Hepatocyte (in vitro differentiated cells): ENCODE results near the gene SYNRG. TPM values are rescaled to one million over a fixed set of nuclear protein-coding genes. Genes with fewer than 3 reads are reported as not detected.

ENCODE experiments used
- DNase-seq: peaks from one replicate; pipeline ENCODE4 v3.0.0-alpha.2; 2016; ENCODE audit warnings: low spot score
- H2AFZ ChIP-seq: fragments of 200-600 bp; sonication (generic); 2 replicates; pipeline ENCODE4 v1.6.0; 2016; ENCODE audit warnings: antibody characterized with exemption, mild to moderate bottlenecking
- H3K27ac ChIP-seq: fragments of 200-600 bp; sonication (generic); 2 replicates; pipeline ENCODE4 v1.5.1; 2016; ENCODE audit warnings: mild to moderate bottlenecking
- H3K27me3 ChIP-seq: fragments of 200-600 bp; sonication (generic); 2 replicates; pipeline ENCODE4 v1.6.1; 2016
- H3K36me3 ChIP-seq: fragments of 200-600 bp; sonication (generic); replicated peaks from 2 replicates; pipeline ENCODE4 v1.5.1; 2016; ENCODE audit warnings: low read depth; ENCODE audit not compliant: insufficient read depth
- H3K4me1 ChIP-seq: fragments of 200-600 bp; sonication (generic); 2 replicates; pipeline ENCODE4 v1.5.1; 2016; ENCODE audit warnings: mild to moderate bottlenecking, moderate library complexity; ENCODE audit not compliant: insufficient read depth
- H3K4me2 ChIP-seq: fragments of 200-600 bp; sonication (generic); 2 replicates; pipeline ENCODE4 v1.6.0; 2016
- H3K4me3 ChIP-seq: fragments of 200-600 bp; sonication (generic); 2 replicates; pipeline ENCODE4 v1.5.1; 2016; ENCODE audit warnings: mild to moderate bottlenecking
- H3K79me2 ChIP-seq: fragments of 200-600 bp; sonication (generic); 2 replicates; pipeline ENCODE4 v1.6.0; 2017; ENCODE audit warnings: mild to moderate bottlenecking
- H3K9me2 ChIP-seq: fragments of 200-600 bp; sonication (generic); replicated peaks from 2 replicates; pipeline ENCODE4 v1.6.0; 2017; ENCODE audit warnings: mild to moderate bottlenecking; ENCODE audit not compliant: insufficient read depth
- H3K9me3 ChIP-seq: fragments of 200-600 bp; sonication (generic); 2 replicates; pipeline ENCODE4 v1.5.1; 2016; ENCODE audit warnings: low read depth, mild to moderate bottlenecking
- H4K20me1 ChIP-seq: fragments of 200-600 bp; sonication (generic); 2 replicates; pipeline ENCODE4 v1.6.0; 2016; ENCODE audit warnings: mild to moderate bottlenecking; ENCODE audit not compliant: insufficient read depth, poor library complexity, severe bottlenecking
- EZH2 ChIP-seq: fragments of 200-600 bp; sonication (generic); IDR thresholded peaks from 2 replicates; pipeline ENCODE4 v1.6.1; 2016; ENCODE audit warnings: antibody characterized with exemption, mild to moderate bottlenecking, borderline replicate concordance
- EZH2phosphoT487 ChIP-seq: fragments of 200-600 bp; sonication (generic); IDR thresholded peaks from one replicate; pipeline ENCODE4 v1.6.1; 2018; ENCODE audit warnings: antibody characterized with exemption, mild to moderate bottlenecking, low read depth, moderate library complexity; ENCODE audit not compliant: unreplicated experiment, severe bottlenecking
- WGBS: methylation state at CpG from one replicate; pipeline ENCODE4 v1.1.6; 2016; ENCODE audit warnings: low lambda C conversion rate; ENCODE audit errors: missing lambda C conversion rate; 5-methylcytosine and 5-hydroxymethylcytosine counted together
- polyA plus RNA-seq: library from polyadenylated mRNA; unstranded; fragments of >200 nt; fragmentation: Nextera tagmentation; extraction: Ambion mirVana; gene quantifications from 2 replicates; pipeline ENCODE4 v1.2.1, GENCODE V29; 2016
- total RNA-seq: library from RNA; depleted of rRNA; stranded (reverse); fragments of >200 nt; gene quantifications from 2 replicates; pipeline ENCODE4 v1.2.3, GENCODE V29; 2014
- TF ChIP-seq, protein P1 (sequence below): fragments of 200-600 bp; sonication (generic); IDR thresholded peaks from 2 replicates; pipeline ENCODE4 v1.5.1; 2016; ENCODE audit warnings: antibody characterized with exemption, mild to moderate bottlenecking; ENCODE audit not compliant: poor library complexity

The SYNRG gene
- total and polyA plus RNA-seq, 2 experiments from 2014 or later = 20.7 to 21.6 TPM

DNA sequence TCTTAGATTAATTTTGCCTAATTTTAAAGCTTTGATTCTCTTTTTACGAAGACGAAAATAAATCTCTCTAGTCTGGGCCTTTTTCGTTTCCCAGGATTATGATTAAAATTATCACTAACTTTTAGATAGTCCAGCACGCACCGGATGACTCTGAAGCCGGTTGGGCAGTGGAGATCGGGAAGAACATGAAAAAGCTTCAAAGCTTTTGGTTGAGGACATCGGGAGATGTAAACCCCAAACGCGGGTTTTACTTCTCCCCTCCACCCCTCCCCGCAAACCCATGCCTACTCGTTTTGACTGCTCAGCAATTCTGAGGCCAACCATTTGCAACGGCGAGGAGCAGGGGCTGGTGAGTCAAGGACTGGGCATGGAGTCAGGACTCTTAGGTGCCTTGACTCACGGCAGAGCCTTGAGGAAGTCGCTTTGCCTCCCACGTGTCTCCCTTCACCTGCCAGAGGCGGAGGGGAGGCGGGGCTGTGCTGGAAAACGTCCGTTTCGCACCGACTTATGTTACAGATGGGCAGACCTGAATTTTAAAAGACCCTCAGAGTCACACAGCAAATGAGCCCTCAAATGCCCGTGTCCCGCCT, 120.5 kb downstream of the SYNRG start:
- peak; percentile 91 for DNase-seq
- peaks cover 29% of the 10 kb centered on the region for H3K4me1 ChIP-seq
- 6% methylated on average over 25 of the region's 25 CpGs for WGBS
- H3K79me2 ChIP-seq = peaks cover 26% of the 10 kb centered on the region
- peak overlapping the region; percentile 87 for H3K27ac ChIP-seq
- no peaks in the 10 kb centered on the region for H4K20me1 ChIP-seq
- H3K4me3 ChIP-seq = peak overlapping the region; percentile 75
- no peaks in the 10 kb centered on the region for H3K9me3 ChIP-seq
- no peaks in the 10 kb centered on the region for H3K27me3 ChIP-seq
- peak overlapping the region; percentile 92 for H2AFZ ChIP-seq
- peak overlapping the region; percentile 99 for H3K4me2 ChIP-seq
- H3K36me3 ChIP-seq = no peaks in the 10 kb centered on the region
- H3K9me2 ChIP-seq = no peaks in the 10 kb centered on the region
- TF ChIP-seq, protein P1, sequence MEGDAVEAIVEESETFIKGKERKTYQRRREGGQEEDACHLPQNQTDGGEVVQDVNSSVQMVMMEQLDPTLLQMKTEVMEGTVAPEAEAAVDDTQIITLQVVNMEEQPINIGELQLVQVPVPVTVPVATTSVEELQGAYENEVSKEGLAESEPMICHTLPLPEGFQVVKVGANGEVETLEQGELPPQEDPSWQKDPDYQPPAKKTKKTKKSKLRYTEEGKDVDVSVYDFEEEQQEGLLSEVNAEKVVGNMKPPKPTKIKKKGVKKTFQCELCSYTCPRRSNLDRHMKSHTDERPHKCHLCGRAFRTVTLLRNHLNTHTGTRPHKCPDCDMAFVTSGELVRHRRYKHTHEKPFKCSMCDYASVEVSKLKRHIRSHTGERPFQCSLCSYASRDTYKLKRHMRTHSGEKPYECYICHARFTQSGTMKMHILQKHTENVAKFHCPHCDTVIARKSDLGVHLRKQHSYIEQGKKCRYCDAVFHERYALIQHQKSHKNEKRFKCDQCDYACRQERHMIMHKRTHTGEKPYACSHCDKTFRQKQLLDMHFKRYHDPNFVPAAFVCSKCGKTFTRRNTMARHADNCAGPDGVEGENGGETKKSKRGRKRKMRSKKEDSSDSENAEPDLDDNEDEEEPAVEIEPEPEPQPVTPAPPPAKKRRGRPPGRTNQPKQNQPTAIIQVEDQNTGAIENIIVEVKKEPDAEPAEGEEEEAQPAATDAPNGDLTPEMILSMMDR = no peak
- no peak for TF ChIP-seq EZH2
- TF ChIP-seq EZH2phosphoT487 = no peak

DNA sequence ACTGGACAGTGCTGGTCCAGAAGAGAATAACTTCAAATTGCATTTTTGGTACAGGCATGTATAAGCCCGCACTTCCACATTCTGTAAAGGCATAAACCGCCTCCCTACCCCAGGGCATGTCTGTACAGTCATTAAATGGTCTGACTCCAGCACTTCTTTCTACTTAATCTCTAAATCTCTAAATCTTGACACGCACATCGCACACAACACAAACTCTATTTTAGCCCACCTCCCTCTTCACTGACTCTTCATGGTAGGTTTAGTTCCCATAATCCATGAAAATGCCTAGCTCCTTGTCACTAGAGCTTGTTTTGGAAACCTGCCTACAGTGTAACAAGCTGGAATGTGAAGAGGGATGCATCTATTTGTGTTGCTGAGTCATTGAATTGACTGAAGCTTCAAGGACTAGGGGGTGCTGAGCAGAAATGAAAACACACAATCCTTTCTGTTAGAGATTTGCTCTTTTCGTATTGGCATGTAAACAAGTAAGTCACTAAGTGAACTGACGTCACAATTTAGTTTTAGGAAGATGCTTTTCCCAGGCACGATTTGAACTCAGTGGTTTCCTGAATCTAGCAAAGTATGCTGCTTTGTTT, 121.1 kb downstream of the SYNRG start:
- peak overlapping the region; percentile 87 for H3K27ac ChIP-seq
- H3K79me2 ChIP-seq = peaks cover 20% of the 10 kb centered on the region
- H4K20me1 ChIP-seq = no peaks in the 10 kb centered on the region
- H3K9me3 ChIP-seq = no peaks in the 10 kb centered on the region
- H3K4me2 ChIP-seq = peak overlapping the region; percentile 99
- H3K4me3 ChIP-seq = no peak overlapping the region
- H2AFZ ChIP-seq = no peak overlapping the region
- no peaks in the 10 kb centered on the region for H3K27me3 ChIP-seq
- H3K9me2 ChIP-seq = no peaks in the 10 kb centered on the region
- H3K4me1 ChIP-seq = peaks cover 32% of the 10 kb centered on the region
- TF ChIP-seq EZH2phosphoT487 (no peak), EZH2 (no peak)
- TF ChIP-seq, protein P1 = no peak
- H3K36me3 ChIP-seq = no peaks in the 10 kb centered on the region
- WGBS = 35% methylated on average over 7 of the region's 7 CpGs
- DNase-seq = peak; percentile 78

DNA sequence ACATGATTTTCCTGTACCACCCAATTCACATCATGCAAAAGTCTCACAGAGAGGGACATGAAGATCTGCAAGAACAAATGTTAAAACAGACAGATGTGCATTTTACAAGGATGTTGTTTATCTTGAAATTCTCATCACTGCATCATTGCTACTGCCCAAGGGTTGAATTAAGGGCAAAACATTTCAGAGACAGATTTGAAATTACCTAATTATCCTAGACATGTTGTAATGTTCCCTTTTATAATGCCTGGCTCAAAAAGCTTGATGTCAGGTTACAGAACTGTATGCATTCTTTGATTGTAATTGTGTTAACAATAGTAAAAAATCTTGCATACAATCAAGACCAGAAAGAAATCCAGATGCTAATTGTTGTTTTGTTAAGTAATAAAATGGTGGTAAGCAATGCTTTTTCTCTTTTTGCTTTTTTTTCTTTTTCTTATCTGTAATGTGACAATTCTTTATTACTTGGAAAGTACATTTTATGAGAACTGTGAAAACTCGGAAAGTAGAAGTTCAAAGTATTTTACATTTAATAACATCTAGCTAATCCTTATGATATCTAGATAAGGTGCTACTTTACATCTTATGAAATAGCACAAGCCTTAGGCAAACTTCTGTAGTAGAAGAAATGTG, 123.2 kb downstream of the SYNRG start:
- H3K4me1 ChIP-seq = peaks cover 32% of the 10 kb centered on the region
- 47% methylated on average over 1 of the region's 1 CpG for WGBS
- DNase-seq = no peak
- H2AFZ ChIP-seq = no peak overlapping the region
- H3K9me3 ChIP-seq = no peaks in the 10 kb centered on the region
- TF ChIP-seq EZH2phosphoT487 = no peak
- TF ChIP-seq, protein P1 = no peak
- TF ChIP-seq EZH2 = no peak
- H3K4me2 ChIP-seq = no peak overlapping the region
- H3K36me3 ChIP-seq = no peaks in the 10 kb centered on the region
- H4K20me1 ChIP-seq = no peaks in the 10 kb centered on the region
- H3K27ac ChIP-seq = no peak overlapping the region
- no peaks in the 10 kb centered on the region for H3K27me3 ChIP-seq
- peaks cover 3% of the 10 kb centered on the region for H3K79me2 ChIP-seq
- H3K9me2 ChIP-seq = no peaks in the 10 kb centered on the region
- no peak overlapping the region for H3K4me3 ChIP-seq
